ENCODE measurements around the gene PTPRQ. TPM values are rescaled to one million over a fixed set of nuclear protein-coding genes. Genes with fewer than 3 reads are reported as not detected.

Gene PTPRQ
- total RNA-seq, 1 donor from 2014 or later = 0.35 TPM

- no peak overlapping the region for H3K4me3 Mint-ChIP-seq (ENCODE audit: unreplicated experiment)
- peaks cover 8% of the 10 kb centered on the region for H3K4me1 Mint-ChIP-seq (ENCODE audit: unreplicated experiment)
- no peak overlapping the region for H3K27ac Mint-ChIP-seq (ENCODE audit: unreplicated experiment)
- H3K36me3 Mint-ChIP-seq (ENCODE audit: unreplicated experiment) = no peaks in the 10 kb centered on the region
- no peak for TF ChIP-seq CTCF (IDR thresholded peaks at IDR 0.05)
- no peaks in the 10 kb centered on the region for H3K27me3 Mint-ChIP-seq (ENCODE audit: unreplicated experiment)
- DNase-seq (ENCODE audit: extremely low spot score, unreplicated experiment) = no peak
- H3K9me3 Mint-ChIP-seq (ENCODE audit: unreplicated experiment) = peaks cover 4% of the 10 kb centered on the region
Measured at GRCh38 chr12:80484746-80485145, 40.7 kb downstream of the PTPRQ start.

- no peaks in the 10 kb centered on the region for H3K27me3 Mint-ChIP-seq (ENCODE audit: unreplicated experiment)
- H3K36me3 Mint-ChIP-seq (ENCODE audit: unreplicated experiment) = no peaks in the 10 kb centered on the region
- DNase-seq (ENCODE audit: extremely low spot score, unreplicated experiment) = no peak
- H3K4me3 Mint-ChIP-seq (ENCODE audit: unreplicated experiment) = no peak overlapping the region
- TF ChIP-seq CTCF (IDR thresholded peaks at IDR 0.05) = no peak
- H3K9me3 Mint-ChIP-seq (ENCODE audit: unreplicated experiment) = peaks cover 4% of the 10 kb centered on the region
- no peak overlapping the region for H3K27ac Mint-ChIP-seq (ENCODE audit: unreplicated experiment)
- H3K4me1 Mint-ChIP-seq (ENCODE audit: unreplicated experiment) = peaks cover 11% of the 10 kb centered on the region
Measured at GRCh38 chr12:80485222-80485987, 41.4 kb downstream of the PTPRQ start.

- Mint-ChIP-seq H3K36me3 (ENCODE audit: unreplicated experiment) (no peaks in the 10 kb centered on the region), H3K27ac (ENCODE audit: unreplicated experiment) (no peak overlapping the region), H3K4me3 (ENCODE audit: unreplicated experiment) (no peak overlapping the region), H3K9me3 (ENCODE audit: unreplicated experiment) (peaks cover 4% of the 10 kb centered on the region), H3K4me1 (ENCODE audit: unreplicated experiment) (peaks cover 14% of the 10 kb centered on the region), H3K27me3 (ENCODE audit: unreplicated experiment) (no peaks in the 10 kb centered on the region)
- no peak for TF ChIP-seq CTCF (IDR thresholded peaks at IDR 0.05)
- no peak for DNase-seq (ENCODE audit: extremely low spot score, unreplicated experiment)
Measured at GRCh38 chr12:80490329-80490728, 46.3 kb downstream of the PTPRQ start.

- Mint-ChIP-seq H3K9me3 (ENCODE audit: unreplicated experiment) (peaks cover 4% of the 10 kb centered on the region), H3K36me3 (ENCODE audit: unreplicated experiment) (no peaks in the 10 kb centered on the region), H3K4me3 (ENCODE audit: unreplicated experiment) (no peak overlapping the region), H3K27ac (ENCODE audit: unreplicated experiment) (no peak overlapping the region), H3K27me3 (ENCODE audit: unreplicated experiment) (no peaks in the 10 kb centered on the region), H3K4me1 (ENCODE audit: unreplicated experiment) (peaks cover 14% of the 10 kb centered on the region)
- no peak for TF ChIP-seq CTCF (IDR thresholded peaks at IDR 0.05)
- no peak for DNase-seq (ENCODE audit: extremely low spot score, unreplicated experiment)
Measured at GRCh38 chr12:80491166-80491565, 47.1 kb downstream of the PTPRQ start.

- no peaks in the 10 kb centered on the region for H3K9me3 Mint-ChIP-seq (ENCODE audit: unreplicated experiment)
Measured at GRCh38 chr12:80493466-80493865, 49.4 kb downstream of the PTPRQ start.

More at GRCh38 chr12:80493466-80493865, 49.4 kb downstream of the PTPRQ start:
- Mint-ChIP-seq H3K36me3 (ENCODE audit: unreplicated experiment) (no peaks in the 10 kb centered on the region), H3K27ac (ENCODE audit: unreplicated experiment) (no peak overlapping the region), H3K4me1 (ENCODE audit: unreplicated experiment) (peaks cover 14% of the 10 kb centered on the region), H3K27me3 (ENCODE audit: unreplicated experiment) (no peaks in the 10 kb centered on the region), H3K4me3 (ENCODE audit: unreplicated experiment) (no peak overlapping the region)
- no peak for TF ChIP-seq CTCF (IDR thresholded peaks at IDR 0.05)
- no peak for DNase-seq (ENCODE audit: extremely low spot score, unreplicated experiment)
